WTC11 (cell line): ENCODE data around the gene TNFRSF6B. TPM values are rescaled to one million over a fixed set of nuclear protein-coding genes. Genes with fewer than 3 reads are reported as not detected.

ENCODE experiments used
- ATAC-seq: fragments of 200-7000 bp; cut with Tn5 transposase; 2 replicates; pipeline ENCODE4 v1.10.0; 2021; ENCODE audit warnings: mild to moderate bottlenecking, moderate library complexity
- CTCF ChIA-PET: fragments of 300-600 bp; sonication (Branson Sonifier 250); formaldehyde crosslinking; loops from one replicate; lab custom pipeline; 2021; ENCODE audit warnings: antibody characterized with exemption; lab: Charles Lee
- POLR2A ChIA-PET: fragments of 350-600 bp; sonication (Branson Sonifier 250); formaldehyde crosslinking; loops from one replicate; lab custom pipeline; 2021; ENCODE audit warnings: antibody characterized with exemption; lab: Charles Lee
- DNase-seq: peaks from one replicate; pipeline ENCODE4 v3.0.0; 2021; ENCODE audit warnings: low spot score
- H3K27ac Mint-ChIP-seq: 2 replicates; pipeline ENCODE4 v1.8.0; 2021; ENCODE audit warnings: mixed read lengths
- H3K27me3 Mint-ChIP-seq: 2 replicates; pipeline ENCODE4 v1.8.0; 2021; ENCODE audit warnings: low read depth, mild to moderate bottlenecking, moderate library complexity, mixed read lengths
- H3K36me3 Mint-ChIP-seq: 2 replicates; pipeline ENCODE4 v1.8.0; 2021; ENCODE audit warnings: mixed read lengths
- H3K4me1 Mint-ChIP-seq: 2 replicates; pipeline ENCODE4 v1.8.0; 2022; ENCODE audit warnings: mixed read lengths
- H3K4me3 Mint-ChIP-seq: 2 replicates; pipeline ENCODE4 v1.8.0; 2021; ENCODE audit warnings: mild to moderate bottlenecking, moderate library complexity, mixed read lengths
- H3K9me3 Mint-ChIP-seq: 2 replicates; pipeline ENCODE4 v1.8.0; 2021; ENCODE audit warnings: mixed read lengths
- ATF2 ChIP-seq: sonication (generic); formaldehyde crosslinking; IDR thresholded peaks from 2 replicates; pipeline ENCODE4 v1.8.1; 2022; ENCODE audit warnings: low read depth, missing genetic modification reagents, borderline replicate concordance
- CREM ChIP-seq: sonication (generic); formaldehyde crosslinking; IDR thresholded peaks from 2 replicates; pipeline ENCODE4 v1.8.1; 2022; ENCODE audit warnings: mild to moderate bottlenecking, missing genetic modification reagents, moderate library complexity
- E2F1 ChIP-seq: sonication (generic); formaldehyde crosslinking; IDR thresholded peaks from 2 replicates; pipeline ENCODE4 v1.8.0; 2022; ENCODE audit warnings: mild to moderate bottlenecking, missing genetic modification reagents
- E2F5 ChIP-seq: sonication (generic); formaldehyde crosslinking; IDR thresholded peaks from 2 replicates; pipeline ENCODE4 v1.8.1; 2022; ENCODE audit warnings: mild to moderate bottlenecking, moderate library complexity, missing genetic modification reagents
- GABPB1 ChIP-seq: sonication (generic); formaldehyde crosslinking; IDR thresholded peaks from 2 replicates; pipeline ENCODE4 v1.8.1; 2023; ENCODE audit warnings: mild to moderate bottlenecking, missing genetic modification reagents
- HMGA2 ChIP-seq: fragments of 250-450 bp; sonication (Bioruptor Pico); IDR thresholded peaks from 2 replicates; pipeline ENCODE4 v1.4.0; 2021; ENCODE audit warnings: mild to moderate bottlenecking, moderate library complexity
- MAX ChIP-seq: sonication (generic); formaldehyde crosslinking; IDR thresholded peaks from 2 replicates; pipeline ENCODE4 v1.8.0; 2022; ENCODE audit warnings: mild to moderate bottlenecking, missing genetic modification reagents
- NFATC4 ChIP-seq: fragments of 250-450 bp; sonication (Bioruptor Pico); IDR thresholded peaks from 2 replicates; pipeline ENCODE4 v1.9.0; 2021; ENCODE audit warnings: mild to moderate bottlenecking
- NFYB ChIP-seq: sonication (generic); formaldehyde crosslinking; conservative IDR thresholded peaks from 2 replicates; pipeline ENCODE4 v1.8.0; 2022; ENCODE audit warnings: low read depth, missing genetic modification reagents
- NR3C1 ChIP-seq: sonication (generic); formaldehyde crosslinking; conservative IDR thresholded peaks from 2 replicates; pipeline ENCODE4 v1.8.1; 2023; ENCODE audit warnings: low read depth, mild to moderate bottlenecking, missing genetic modification reagents
- SMAD4 ChIP-seq: sonication (generic); formaldehyde crosslinking; IDR thresholded peaks from 2 replicates; pipeline ENCODE4 v1.8.0; 2022; ENCODE audit warnings: mild to moderate bottlenecking, missing genetic modification reagents
- STAT6 ChIP-seq: sonication (generic); formaldehyde crosslinking; conservative IDR thresholded peaks from 2 replicates; pipeline ENCODE4 v1.8.1; 2023; ENCODE audit warnings: mild to moderate bottlenecking, low read depth, missing genetic modification reagents, moderate library complexity
- TEAD1 ChIP-seq: sonication (generic); formaldehyde crosslinking; IDR thresholded peaks from 2 replicates; pipeline ENCODE4 v1.8.0; 2022; ENCODE audit warnings: mild to moderate bottlenecking, missing genetic modification reagents
- USF2 ChIP-seq: sonication (generic); formaldehyde crosslinking; IDR thresholded peaks from 2 replicates; pipeline ENCODE4 v1.8.1; 2023; ENCODE audit warnings: mild to moderate bottlenecking, missing genetic modification reagents, moderate library complexity
- ZBTB21 ChIP-seq: sonication (generic); formaldehyde crosslinking; IDR thresholded peaks from 2 replicates; pipeline ENCODE4 v1.8.1; 2023; ENCODE audit warnings: mild to moderate bottlenecking, missing genetic modification reagents, borderline replicate concordance
- ZBTB43 ChIP-seq: sonication (generic); formaldehyde crosslinking; IDR thresholded peaks from 2 replicates; pipeline ENCODE4 v1.8.1; 2023; ENCODE audit warnings: mild to moderate bottlenecking, missing genetic modification reagents
- ZNF317 ChIP-seq: sonication (generic); formaldehyde crosslinking; IDR thresholded peaks from 2 replicates; pipeline ENCODE4 v1.8.1; 2023; ENCODE audit warnings: low read depth, mild to moderate bottlenecking, moderate library complexity, missing genetic modification reagents, borderline replicate concordance
- ZNF416 ChIP-seq: fragments of 250-450 bp; sonication (Bioruptor Pico); IDR thresholded peaks from 2 replicates; pipeline ENCODE4 v1.9.0; 2021; ENCODE audit warnings: mild to moderate bottlenecking, inconsistent platforms
- ZNF425 ChIP-seq: fragments of 250-450 bp; sonication (Bioruptor Pico); conservative IDR thresholded peaks from 2 replicates; pipeline ENCODE4 v1.9.0; 2021; ENCODE audit warnings: mild to moderate bottlenecking
- ZNF532 ChIP-seq: fragments of 250-450 bp; sonication (Bioruptor Pico); IDR thresholded peaks from 2 replicates; pipeline ENCODE4 v1.9.0; 2021; ENCODE audit warnings: mild to moderate bottlenecking, borderline replicate concordance
- total RNA-seq: library from RNA; stranded (reverse); gene quantifications from 3 replicates; pipeline ENCODE4 v1.2.3, GENCODE V29; 2021

The TNFRSF6B gene
- total RNA-seq, 1 experiment from 2014 or later = not detected

GRCh38 chr20:63648190-63648589 lies 48.3 kb upstream of the TNFRSF6B start (continued):
- TF ChIP-seq E2F5 (CRISPR knock-in tag) = no peak
- no peak for TF ChIP-seq NFATC4 (CRISPR knock-in tag)
- no peak for TF ChIP-seq NR3C1 (CRISPR knock-in tag)
- no peak for TF ChIP-seq E2F1 (CRISPR knock-in tag)
- TF ChIP-seq ZNF425 (CRISPR knock-in tag) = no peak
- TF ChIP-seq ZNF416 (CRISPR knock-in tag) = no peak
- no peak for TF ChIP-seq GABPB1 (CRISPR knock-in tag)
- TF ChIP-seq STAT6 (CRISPR knock-in tag) = no peak

GRCh38 chr20:63648895-63649589 lies 47.4 kb upstream of the TNFRSF6B start:
- POLR2A ChIA-PET = no interaction called here
- no peak for ATAC-seq
- no peak for DNase-seq
- Mint-ChIP-seq H3K27me3 (peaks cover 3% of the 10 kb centered on the region; the same call in 1 of the 2 replicates), H3K27ac (peak overlapping the region; percentile 47; the same call in 1 of the 2 replicates), H3K4me3 (no peak overlapping the region), H3K9me3 (no peaks in the 10 kb centered on the region), H3K36me3 (no peaks in the 10 kb centered on the region), H3K4me1 (peaks cover 8% of the 10 kb centered on the region)
- CTCF ChIA-PET = no interaction called here
- TF ChIP-seq TEAD1 (CRISPR knock-in tag) = no peak
- TF ChIP-seq GABPB1 (CRISPR knock-in tag) = no peak
- TF ChIP-seq ZNF317 (CRISPR knock-in tag) = no peak
- TF ChIP-seq CREM (CRISPR knock-in tag) = no peak
- TF ChIP-seq NFYB (CRISPR knock-in tag) = no peak
- TF ChIP-seq ATF2 (CRISPR knock-in tag) = no peak
- TF ChIP-seq ZNF532 (CRISPR knock-in tag) = no peak
- TF ChIP-seq MAX = no peak
- TF ChIP-seq USF2 (CRISPR knock-in tag) = no peak
- no peak for TF ChIP-seq SMAD4 (CRISPR knock-in tag)
- no peak for TF ChIP-seq ZBTB21 (CRISPR knock-in tag)
- TF ChIP-seq HMGA2 (CRISPR knock-in tag) = no peak
- TF ChIP-seq ZBTB43 (CRISPR knock-in tag) = no peak
